IMR-90 (cell line): Measurements from ENCODE around the gene SLC4A5. TPM values are rescaled to one million over a fixed set of nuclear protein-coding genes. Genes with fewer than 3 reads are reported as not detected.

ENCODE experiments used
- ATAC-seq: fragments of 200-7000 bp; cut with Tn5 transposase; 2 replicates; pipeline ENCODE4 v1.9.1; 2020; ENCODE audit warnings: low read depth, mild to moderate bottlenecking, moderate library complexity
- BruUV-seq: library from RNA; stranded (reverse); fragments of 400-500 nt; replicated peaks from 2 replicates; lab custom pipeline; 2021; lab: Mats Ljungman, UMichigan
- CTCF ChIA-PET: fragments of 300-600 bp; formaldehyde crosslinking; extraction: SDS; loops from one replicate; lab custom pipeline; 2021; ENCODE audit warnings: antibody characterized with exemption; lab: Yijun Ruan, JAX
- POLR2A ChIA-PET: fragments of 300-600 bp; sonication (Branson Sonifier 250); formaldehyde crosslinking; loops from one replicate; lab custom pipeline; 2022; ENCODE audit warnings: antibody characterized with exemption; ENCODE audit not compliant: unreplicated experiment; lab: Charles Lee
- DNase-seq: peaks from one replicate; pipeline ENCODE4 v3.0.0; 2013
- H2AFZ ChIP-seq: replicated peaks from 2 replicates; pipeline ENCODE3; 2013; ENCODE audit warnings: low read length, mild to moderate bottlenecking; ENCODE audit not compliant: poor library complexity
- H2AK5ac ChIP-seq: 2 replicates; pipeline ENCODE4 v1.6.1; 2013; ENCODE audit warnings: low read depth, low read length, inconsistent platforms
- H2AK9ac ChIP-seq: replicated peaks from 2 replicates; pipeline ENCODE3; 2013; ENCODE audit warnings: mild to moderate bottlenecking, low read depth, low read length, moderate library complexity; ENCODE audit not compliant: poor library complexity
- H2BK120ac ChIP-seq: 2 replicates; pipeline ENCODE4 v1.6.1; 2013; ENCODE audit warnings: low read depth, low read length, inconsistent platforms
- H2BK15ac ChIP-seq: 3 replicates; pipeline ENCODE4 v1.6.1; 2013; ENCODE audit warnings: low read depth, low read length, inconsistent platforms
- H2BK20ac ChIP-seq: 2 replicates; pipeline ENCODE4 v1.6.1; 2013; ENCODE audit warnings: low read depth, mild to moderate bottlenecking, inconsistent platforms, low read length, moderate library complexity
- H2BK5ac ChIP-seq: 2 replicates; pipeline ENCODE4 v1.6.1; 2013; ENCODE audit warnings: mild to moderate bottlenecking, low read depth, low read length, inconsistent platforms; ENCODE audit not compliant: poor library complexity, severe bottlenecking
- H3K14ac ChIP-seq: replicated peaks from 2 replicates; pipeline ENCODE4 v1.6.1; 2013; ENCODE audit warnings: low read depth, low read length, inconsistent platforms
- H3K18ac ChIP-seq: 2 replicates; pipeline ENCODE4 v1.6.1; 2013; ENCODE audit warnings: low read depth, low read length, control low read depth
- H3K23ac ChIP-seq: 2 replicates; pipeline ENCODE4 v1.6.1; 2013; ENCODE audit warnings: low read depth, low read length, inconsistent platforms
- H3K27ac ChIP-seq: 2 replicates; pipeline ENCODE4 v1.5.1; 2013; ENCODE audit warnings: mild to moderate bottlenecking, control low read depth, low read length; ENCODE audit not compliant: insufficient read depth
- H3K27me3 ChIP-seq: 2 replicates; pipeline ENCODE4 v1.6.1; 2013; ENCODE audit warnings: low read length; ENCODE audit not compliant: control insufficient read depth, insufficient read depth
- H3K36me3 ChIP-seq: 2 replicates; pipeline ENCODE4 v1.6.1; 2013; ENCODE audit warnings: low read length, mixed read lengths; ENCODE audit not compliant: control insufficient read depth, insufficient read depth
- H3K4ac ChIP-seq: 2 replicates; pipeline ENCODE4 v1.6.1; 2013; ENCODE audit warnings: low read depth, low read length, inconsistent platforms
- H3K4me1 ChIP-seq: 2 replicates; pipeline ENCODE4 v1.6.1; 2013; ENCODE audit warnings: low read length, mixed read lengths; ENCODE audit not compliant: control insufficient read depth, insufficient read depth
- H3K4me2 ChIP-seq: 2 replicates; pipeline ENCODE4 v1.6.1; 2013; ENCODE audit warnings: low read depth, mild to moderate bottlenecking, control low read depth, low read length, moderate library complexity
- H3K4me3 ChIP-seq: 2 replicates; pipeline ENCODE4 v1.5.1; 2013; ENCODE audit warnings: low read depth, mild to moderate bottlenecking, control low read depth, low read length, moderate library complexity; ENCODE audit not compliant: insufficient read depth
- H3K56ac ChIP-seq: 2 replicates; pipeline ENCODE4 v1.6.1; 2013; ENCODE audit warnings: low read length, inconsistent platforms; ENCODE audit not compliant: insufficient read depth; ENCODE audit errors: extremely low read depth
- H3K79me1 ChIP-seq, 2 experiments: 2 replicates each; pipeline ENCODE4 v1.6.1; 2013; ENCODE audit warnings: low read length in 2 of 2, inconsistent platforms in 1 of 2, low read depth in 1 of 2
- H3K9ac ChIP-seq: 2 replicates; pipeline ENCODE4 v1.6.1; 2013; ENCODE audit warnings: low read depth, low read length, control low read depth
- H3K9me1 ChIP-seq: 2 replicates; pipeline ENCODE4 v1.6.1; 2013; ENCODE audit warnings: low read length, inconsistent platforms; ENCODE audit not compliant: insufficient read depth
- H3K9me3 ChIP-seq: 2 replicates; pipeline ENCODE4 v1.6.1; 2013; ENCODE audit warnings: low read length; ENCODE audit not compliant: control insufficient read depth, insufficient read depth
- H4K20me1 ChIP-seq: 2 replicates; pipeline ENCODE4 v1.6.1; 2013; ENCODE audit warnings: low read length, inconsistent platforms; ENCODE audit not compliant: insufficient read depth
- H4K5ac ChIP-seq: 2 replicates; pipeline ENCODE4 v1.6.1; 2013; ENCODE audit warnings: mild to moderate bottlenecking, low read depth, low read length, control low read depth
- H4K8ac ChIP-seq, 2 experiments: 2 replicates each; pipeline ENCODE4 v1.6.1; 2013; ENCODE audit warnings: low read depth in 2 of 2, low read length in 2 of 2, control low read depth in 1 of 2, inconsistent platforms in 1 of 2
- H4K91ac ChIP-seq: 2 replicates; pipeline ENCODE4 v1.6.1; 2013; ENCODE audit warnings: low read depth, low read length, inconsistent platforms; ENCODE audit not compliant: insufficient read depth
- BHLHE40 ChIP-seq: fragments of 150-350 bp; IDR thresholded peaks from 2 replicates; pipeline ENCODE4 v1.6.1; 2016; ENCODE audit warnings: mild to moderate bottlenecking, low read depth, low read length
- CEBPB ChIP-seq: IDR thresholded peaks from 2 replicates; pipeline ENCODE4 v1.6.1; 2012; ENCODE audit warnings: low read depth, low read length, improper control_type of control experiment
- CTCF ChIP-seq: conservative IDR thresholded peaks from 2 replicates; pipeline ENCODE4 v1.5.1; 2012; ENCODE audit warnings: mild to moderate bottlenecking, low read depth, low read length, improper control_type of control experiment
- ELK1 ChIP-seq: fragments of 150-350 bp; IDR thresholded peaks from 2 replicates; pipeline ENCODE4 v1.6.1; 2016; ENCODE audit warnings: low read depth, mild to moderate bottlenecking, low read length, moderate library complexity, borderline replicate concordance
- FOS ChIP-seq: fragments of 150-350 bp; IDR thresholded peaks from 2 replicates; pipeline ENCODE4 v1.6.1; 2016; ENCODE audit warnings: low read depth, low read length
- MAFK ChIP-seq: IDR thresholded peaks from 2 replicates; pipeline ENCODE4 v1.6.1; 2012; ENCODE audit warnings: low read depth, low read length, improper control_type of control experiment
- MAZ ChIP-seq: IDR thresholded peaks from 2 replicates; pipeline ENCODE4 v1.6.1; 2012; ENCODE audit warnings: low read depth, mild to moderate bottlenecking, low read length, improper control_type of control experiment, moderate library complexity, borderline replicate concordance
- MXI1 ChIP-seq: IDR thresholded peaks from 2 replicates; pipeline ENCODE4 v1.6.1; 2012; ENCODE audit warnings: low read depth, mild to moderate bottlenecking, low read length, moderate library complexity, borderline replicate concordance
- NFE2L2 ChIP-seq: fragments of 150-350 bp; IDR thresholded peaks from 2 replicates; pipeline ENCODE4 v1.6.1; 2016; ENCODE audit warnings: low read depth, mild to moderate bottlenecking, low read length
- POLR2A ChIP-seq: IDR thresholded peaks from 2 replicates; pipeline ENCODE4 v1.6.1; 2012; ENCODE audit warnings: mild to moderate bottlenecking, low read depth, low read length
- RAD21 ChIP-seq: IDR thresholded peaks from 2 replicates; pipeline ENCODE4 v1.6.1; 2012; ENCODE audit warnings: low read length, improper control_type of control experiment
- RCOR1 ChIP-seq: IDR thresholded peaks from 2 replicates; pipeline ENCODE4 v1.6.1; 2012; ENCODE audit warnings: mild to moderate bottlenecking, low read length, improper control_type of control experiment; ENCODE audit not compliant: insufficient replicate concordance
- SMC3 ChIP-seq: fragments of 150-350 bp; IDR thresholded peaks from 2 replicates; pipeline ENCODE4 v1.6.1; 2016; ENCODE audit warnings: low read depth, mild to moderate bottlenecking, antibody characterized with exemption, low read length, moderate library complexity
- WGBS, 2 experiments: methylation state at CpG; one replicate each; pipeline versions ENCODE4 v1.1.5 to v1.1.7; 2013; ENCODE audit warnings: missing lambda C conversion rate in 2 of 2; ENCODE audit not compliant: insufficient read length in 1 of 2; ENCODE audit errors: extremely low coverage in 2 of 2; 5-methylcytosine and 5-hydroxymethylcytosine counted together
- dilution Hi-C: fragments of 300-500 bp; cut with HindIII; formaldehyde crosslinking; loops from one replicate; pipeline ENCODE4 v1.14.3; 2018; ENCODE audit warnings: low sequenced_read_pairs; ENCODE audit not compliant: unreplicated experiment
- in situ Hi-C: fragments of 300-500 bp; cut with MboI; formaldehyde crosslinking; loops from 3 replicates; pipeline ENCODE4 v1.14.3; 2019; ENCODE audit warnings: low sequenced_read_pairs, inconsistent platforms, mixed read lengths
- intact Hi-C: fragments of 100-400 bp; cut with micrococcal nuclease; formaldehyde crosslinking; loops from 2 replicates; pipeline ENCODE4 v1.10.0; 2022
- polyA plus RNA-seq, 3 experiments: library from polyadenylated mRNA; depleted of rRNA; stranded (reverse); fragments of >200 nt; gene quantifications; 2 replicates each; pipeline ENCODE4 v1.2.3, GENCODE V29; 2012; ENCODE audit warnings: low replicate concordance in 1 of 3
- total RNA-seq: library from RNA; depleted of rRNA; stranded (reverse); fragments of >200 nt; gene quantifications from 2 replicates; pipeline ENCODE4 v1.2.3, GENCODE V29; 2012

The SLC4A5 gene
- total and polyA plus RNA-seq, 2 of the 4 experiments (the other 2 are of a cell fraction) = 0.18 to 0.22 TPM

GRCh38 chr2:74255660-74256213 is 87.5 kb downstream of the SLC4A5 start:
- no peak overlapping the region for H3K4ac ChIP-seq
- H4K20me1 ChIP-seq = no peaks in the 10 kb centered on the region
- intact Hi-C loops = no loop called here
- no peak for DNase-seq
- no peaks in the 10 kb centered on the region for H3K79me1 ChIP-seq
- H2AK5ac ChIP-seq = no peak overlapping the region
- CTCF ChIA-PET = no interaction called here
- BruUV-seq = no TSS peak
- H2BK20ac ChIP-seq = no peak overlapping the region
- H3K27me3 ChIP-seq = peaks cover 52% of the 10 kb centered on the region
- no peak for TF ChIP-seq CEBPB
- no peak for TF ChIP-seq MAZ
- TF ChIP-seq BHLHE40 = no peak
- TF ChIP-seq MXI1 = no peak
- no peak for TF ChIP-seq NFE2L2
- no peak for TF ChIP-seq ELK1
- TF ChIP-seq POLR2A = no peak
- no peak for TF ChIP-seq SMC3
- TF ChIP-seq RAD21 = no peak
- TF ChIP-seq RCOR1 = no peak
- no peak for TF ChIP-seq CTCF
- no peak for TF ChIP-seq FOS
- TF ChIP-seq MAFK = no peak
- WGBS, 2 experiments = 93% methylated on average over 9 of the region's 18 CpGs; no CpG with 5 or more reads in 1 of the 2 experiments
- H3K56ac ChIP-seq = no peak overlapping the region
- no peaks in the 10 kb centered on the region for H3K9me1 ChIP-seq
- no peak overlapping the region for H4K5ac ChIP-seq
- H3K9ac ChIP-seq = no peak overlapping the region
- no peak overlapping the region for H4K91ac ChIP-seq
- no peak overlapping the region for H2BK15ac ChIP-seq
- in situ Hi-C loops = no loop called here
- H3K23ac ChIP-seq = no peak overlapping the region
- H2AFZ ChIP-seq = peak overlapping the region; percentile 21
- H2BK5ac ChIP-seq = no peak overlapping the region
- dilution Hi-C loops = no loop called here
- no peak overlapping the region for H4K8ac ChIP-seq
- no peak overlapping the region for H2AK9ac ChIP-seq
- POLR2A ChIA-PET = no interaction called here
- H3K14ac ChIP-seq = no peak overlapping the region
- H3K36me3 ChIP-seq = no peaks in the 10 kb centered on the region
- no peak overlapping the region for H2BK120ac ChIP-seq
- no peak overlapping the region for H3K4me2 ChIP-seq
- H3K4me3 ChIP-seq = no peak overlapping the region
- no peak overlapping the region for H3K18ac ChIP-seq
- ATAC-seq = no peak
- H3K27ac ChIP-seq = no peak overlapping the region
- no peaks in the 10 kb centered on the region for H3K9me3 ChIP-seq
- H3K4me1 ChIP-seq = no peaks in the 10 kb centered on the region
